Sigmoid colon (tissue), 3 donors: ENCODE data around the gene ADGRL2.

Experiments used
- CTCF ChIP-seq, 4 experiments: fragments of 450-650 bp in 3 of 4; fragments of 200-600 bp in 1 of 4; IDR thresholded peaks; one replicate each; pipeline ENCODE4 v1.5.1; 2016 to 2019; ENCODE audit warnings: antibody characterized with exemption in 4 of 4, mild to moderate bottlenecking in 3 of 4, moderate library complexity in 2 of 4
- POLR2A ChIP-seq, 2 donors: fragments of 450-650 bp; IDR thresholded peaks; one replicate each; pipeline ENCODE4 v1.6.1; 2016; ENCODE audit warnings: antibody characterized with exemption in 2 of 2, mild to moderate bottlenecking in 2 of 2, moderate library complexity in 2 of 2

- no peak for TF ChIP-seq CTCF (IDR thresholded peaks at IDR 0.05)
- no peak for TF ChIP-seq POLR2A (IDR thresholded peaks at IDR 0.05)
Measured at GRCh38 chr1:81878538-81878937, 77.8 kb downstream of the ADGRL2 start.
